22Rv1 (cell line): ENCODE results near the gene ITGB2.

ENCODE experiments used
- H3K27ac ChIP-seq: fragments of 450-650 bp; 2 replicates; pipeline ENCODE4 v1.5.1; 2017
- ZFX ChIP-seq: fragments of 450-650 bp; IDR thresholded peaks from 2 replicates; pipeline ENCODE4 v1.6.1; 2017; ENCODE audit warnings: antibody characterized with exemption, borderline replicate concordance
- TF ChIP-seq, protein P1 (sequence below): fragments of 450-650 bp; IDR thresholded peaks from 2 replicates; pipeline ENCODE4 v1.5.1; 2017; ENCODE audit warnings: mild to moderate bottlenecking

ITGB2 gene

DNA sequence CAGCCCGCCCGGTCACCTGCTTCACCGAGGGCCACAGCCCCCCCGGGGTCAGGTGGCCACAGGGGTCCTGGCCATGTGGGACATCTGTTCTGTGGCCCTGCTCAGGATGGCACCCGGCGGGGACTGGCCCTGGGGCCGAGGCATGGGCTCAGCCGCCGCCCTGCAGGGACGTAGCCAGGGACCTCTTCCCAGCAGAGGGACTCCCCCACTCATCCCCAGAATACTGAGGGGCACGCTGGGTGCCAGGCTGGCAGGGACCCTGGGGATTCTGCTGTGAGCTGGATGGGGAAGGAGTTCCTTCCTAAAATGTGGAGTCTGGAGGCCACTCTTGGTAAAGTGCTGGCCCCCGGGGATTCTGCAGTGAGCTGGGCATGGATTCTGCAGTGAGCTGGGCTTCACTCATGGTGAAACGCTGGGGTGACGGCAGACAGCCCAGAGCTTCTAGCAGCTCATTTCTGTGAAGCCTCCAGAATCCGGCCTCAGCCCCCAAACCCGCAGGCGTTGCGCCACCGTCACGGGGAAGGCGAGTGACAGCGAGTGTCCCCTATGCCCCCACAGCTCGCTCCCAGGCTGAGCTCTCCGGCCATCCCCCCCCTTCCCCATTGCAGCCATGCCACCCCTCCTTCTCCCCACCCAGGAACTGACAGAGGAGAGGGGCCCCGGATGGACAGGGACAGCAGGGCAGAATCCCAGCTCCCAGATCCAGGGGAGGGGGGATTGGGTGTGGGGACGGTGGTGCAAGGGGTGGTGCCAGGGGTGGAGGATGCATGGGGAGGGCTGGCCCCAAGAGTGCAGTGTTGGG lies 1.4 kb downstream of the ITGB2 start:
- TF ChIP-seq, protein P1, sequence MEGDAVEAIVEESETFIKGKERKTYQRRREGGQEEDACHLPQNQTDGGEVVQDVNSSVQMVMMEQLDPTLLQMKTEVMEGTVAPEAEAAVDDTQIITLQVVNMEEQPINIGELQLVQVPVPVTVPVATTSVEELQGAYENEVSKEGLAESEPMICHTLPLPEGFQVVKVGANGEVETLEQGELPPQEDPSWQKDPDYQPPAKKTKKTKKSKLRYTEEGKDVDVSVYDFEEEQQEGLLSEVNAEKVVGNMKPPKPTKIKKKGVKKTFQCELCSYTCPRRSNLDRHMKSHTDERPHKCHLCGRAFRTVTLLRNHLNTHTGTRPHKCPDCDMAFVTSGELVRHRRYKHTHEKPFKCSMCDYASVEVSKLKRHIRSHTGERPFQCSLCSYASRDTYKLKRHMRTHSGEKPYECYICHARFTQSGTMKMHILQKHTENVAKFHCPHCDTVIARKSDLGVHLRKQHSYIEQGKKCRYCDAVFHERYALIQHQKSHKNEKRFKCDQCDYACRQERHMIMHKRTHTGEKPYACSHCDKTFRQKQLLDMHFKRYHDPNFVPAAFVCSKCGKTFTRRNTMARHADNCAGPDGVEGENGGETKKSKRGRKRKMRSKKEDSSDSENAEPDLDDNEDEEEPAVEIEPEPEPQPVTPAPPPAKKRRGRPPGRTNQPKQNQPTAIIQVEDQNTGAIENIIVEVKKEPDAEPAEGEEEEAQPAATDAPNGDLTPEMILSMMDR = no peak
- no peak for TF ChIP-seq ZFX
- H3K27ac ChIP-seq = no peak overlapping the region

GRCh38 chr21:44918581-44919033 lies 2.1 kb downstream of the ITGB2 start:
- no peak overlapping the region for H3K27ac ChIP-seq
- no peak for TF ChIP-seq ZFX
- TF ChIP-seq, protein P1 = no peak

DNA sequence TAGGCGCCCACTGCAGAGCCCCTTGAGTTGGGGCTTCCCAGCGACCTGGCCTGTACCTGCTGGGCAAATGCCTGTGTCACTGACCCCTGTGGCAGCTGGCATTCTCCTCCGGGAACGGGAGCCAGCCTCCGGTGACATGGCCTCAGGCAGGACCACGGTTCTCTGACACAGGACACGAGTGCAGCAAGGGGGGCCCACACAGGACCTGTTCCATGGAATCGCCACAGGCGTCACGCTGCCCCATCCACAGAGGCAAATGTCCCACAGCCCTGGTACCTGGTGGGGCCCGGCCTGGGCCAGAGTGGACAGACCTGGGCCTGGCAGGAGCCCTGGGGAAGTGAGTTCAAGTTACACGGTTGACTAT lies 2.6 kb downstream of the ITGB2 start:
- TF ChIP-seq, protein P1 = no peak
- TF ChIP-seq ZFX = no peak
- H3K27ac ChIP-seq = no peak overlapping the region

- TF ChIP-seq, protein P1 = no peak
- no peak for TF ChIP-seq ZFX
- no peak overlapping the region for H3K27ac ChIP-seq
These were observed 3.1 kb downstream of the ITGB2 start for GRCh38 chr21:44917446-44918106.

DNA sequence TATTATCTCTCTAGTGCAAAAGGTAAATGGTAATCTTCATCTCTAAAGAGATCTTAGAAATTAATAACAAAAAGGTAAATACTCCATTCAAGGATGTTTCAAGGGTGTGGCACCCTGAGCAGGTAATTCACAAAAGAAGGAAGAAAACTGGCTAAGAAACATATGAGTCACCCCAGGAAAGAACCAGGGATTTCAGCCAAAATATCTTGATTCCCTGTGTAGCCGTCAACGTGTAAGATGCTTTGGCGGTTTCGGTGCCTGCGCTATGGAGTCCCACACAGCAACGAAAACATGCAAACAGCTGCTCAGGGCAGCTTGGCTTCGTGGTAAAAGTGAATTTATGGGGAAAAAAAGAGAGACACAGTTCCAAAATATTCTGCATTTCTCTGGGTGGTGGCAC lies 3.7 kb downstream of the ITGB2 start:
- TF ChIP-seq ZFX = no peak
- TF ChIP-seq, protein P1 = no peak
- no peak overlapping the region for H3K27ac ChIP-seq

DNA sequence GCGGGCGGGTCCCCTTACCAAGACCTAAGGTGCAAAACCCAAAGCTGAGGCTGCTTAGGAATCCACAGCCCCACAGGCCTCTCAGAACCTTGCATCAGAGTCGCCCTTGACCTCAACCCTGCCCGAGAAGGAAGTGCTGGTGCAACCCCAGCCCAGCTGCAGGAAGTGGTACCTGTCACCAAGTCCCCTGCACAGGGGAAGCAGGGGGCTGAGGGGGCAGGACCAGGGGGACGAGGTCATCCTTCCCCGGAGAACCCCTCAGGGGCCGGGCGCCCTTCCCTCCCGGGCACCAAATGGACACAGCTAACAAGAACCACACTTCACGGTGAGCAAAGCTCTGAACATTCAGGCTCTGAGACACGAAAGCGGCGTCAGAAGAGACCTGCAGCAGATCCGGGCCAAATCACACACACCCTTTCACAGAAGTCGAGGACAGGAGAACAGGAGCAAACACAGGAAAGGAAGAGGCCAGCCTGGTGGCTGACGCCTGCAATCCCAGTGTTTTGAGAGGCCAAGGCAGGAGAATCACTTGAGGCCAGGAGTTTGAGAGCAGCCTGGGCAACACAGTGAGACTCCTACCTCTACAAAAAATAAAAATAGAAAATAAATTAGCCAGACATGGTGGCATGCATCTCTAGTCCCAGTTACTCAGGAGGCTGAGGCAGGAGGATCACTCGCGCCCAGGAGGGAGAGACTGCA lies 6.4 kb downstream of the ITGB2 start:
- no peak for TF ChIP-seq ZFX
- TF ChIP-seq, protein P1 = no peak
- no peak overlapping the region for H3K27ac ChIP-seq
